HG02571 (cell line): Measurements from ENCODE around the gene HPSE2.
"Not testable (repeated sequence)": the region's sequence is repeated elsewhere in the genome, so short reads cannot be mapped to it uniquely, and the experiment has no call there.

Experiments
- ATAC-seq: cut with Tn5 transposase; IDR thresholded peaks from one replicate; pipeline ENCODE4 v1.9.1; 2021; ENCODE audit warnings: mild to moderate bottlenecking, moderate library complexity; ENCODE audit not compliant: unreplicated experiment

The HPSE2 gene

DNA sequence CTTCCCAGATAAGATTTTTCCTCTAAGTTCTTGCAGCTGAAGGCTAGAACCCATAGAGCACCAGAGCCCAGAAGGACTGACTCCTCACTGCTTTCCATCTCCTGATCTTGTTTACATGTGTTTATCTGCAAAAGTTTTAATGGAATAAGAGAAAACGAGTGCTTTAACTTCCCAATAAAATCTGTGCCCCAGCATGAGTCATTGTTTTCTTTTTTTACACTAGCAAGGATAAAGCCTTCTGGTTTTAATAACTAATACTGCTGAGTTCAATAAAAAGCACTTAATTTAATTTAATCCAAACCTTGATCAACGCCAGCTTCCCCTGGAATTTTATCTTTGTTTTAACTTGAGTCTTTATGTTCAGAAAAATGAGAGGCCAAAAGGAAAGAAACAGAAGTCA, 227.6 kb downstream of the HPSE2 start:
- ATAC-seq, result no peak

DNA sequence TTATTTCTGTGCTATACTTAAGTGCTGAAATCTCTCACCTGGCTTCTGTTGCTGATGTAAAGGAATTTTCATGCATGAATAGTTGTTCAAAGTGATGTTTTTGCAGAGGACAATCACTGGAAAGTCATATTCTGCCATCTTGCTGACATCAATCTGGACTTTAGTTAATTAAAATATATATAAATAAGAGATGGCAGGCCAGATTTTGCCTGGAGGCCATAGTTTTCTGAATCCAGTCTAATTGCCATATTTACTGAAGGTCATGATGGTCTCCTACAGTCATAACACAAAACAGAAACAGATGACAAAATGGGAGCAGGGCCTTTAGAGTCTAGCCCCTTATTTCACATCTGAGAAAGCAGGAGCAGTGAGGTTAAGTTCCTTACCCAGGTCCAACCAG, 228.2 kb downstream of the HPSE2 start:
- no peak for ATAC-seq

DNA sequence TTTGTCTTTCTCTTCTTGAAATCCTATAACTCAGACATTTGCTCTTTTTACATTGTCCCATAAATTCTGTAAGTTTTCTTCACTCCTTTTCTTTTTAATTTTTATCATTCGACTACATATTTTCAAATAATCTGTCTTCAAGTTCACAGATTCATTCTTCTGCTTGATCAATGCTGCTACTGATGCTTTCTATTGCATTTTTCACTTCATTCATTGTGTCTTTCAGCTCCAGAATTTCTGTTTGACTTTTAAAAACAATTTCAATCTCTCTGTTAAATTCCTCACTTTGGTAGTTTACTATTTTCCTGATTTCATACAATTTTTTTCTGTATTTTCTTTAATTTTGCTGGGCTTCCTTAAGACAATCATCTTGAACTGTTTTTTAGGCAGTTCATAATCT, 230.4 kb downstream of the HPSE2 start:
- no peak for ATAC-seq

DNA sequence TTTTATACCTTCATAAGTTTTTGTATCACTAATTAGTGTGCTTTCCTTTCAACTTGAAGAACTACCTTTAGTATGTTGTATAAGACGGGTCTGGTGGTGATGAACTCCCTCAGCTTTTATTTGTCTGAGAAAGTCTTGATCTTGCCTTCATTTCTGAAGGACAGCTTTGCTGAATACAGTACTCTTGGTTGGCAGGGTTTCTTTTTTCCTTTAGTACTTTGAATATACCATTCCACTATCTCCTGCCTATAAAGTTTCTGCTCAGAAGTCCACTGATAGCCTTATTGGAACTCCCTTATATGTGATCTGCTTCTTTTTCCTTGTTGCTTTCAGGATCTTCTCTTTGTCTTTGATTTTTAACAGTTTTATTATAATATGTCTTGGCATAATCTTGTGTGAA, 230.9 kb downstream of the HPSE2 start:
- ATAC-seq, result no peak

DNA sequence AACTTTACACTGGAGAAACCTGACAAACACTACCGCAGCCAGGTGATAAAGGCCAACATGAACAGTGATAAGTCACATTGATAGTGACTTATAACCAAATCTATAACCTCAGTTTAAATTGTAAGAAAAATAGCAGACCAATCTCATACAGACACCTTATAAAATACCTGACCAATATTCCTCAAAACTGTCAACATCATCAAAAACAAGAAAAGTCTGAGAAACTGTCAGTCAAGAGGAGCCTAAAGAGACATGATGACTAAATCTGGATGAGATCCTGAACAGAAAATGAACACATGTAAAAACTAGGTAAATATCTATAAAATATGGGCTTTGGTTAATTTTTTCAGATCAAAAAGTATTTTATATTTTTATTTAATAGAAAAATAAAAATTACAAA, 233.3 kb downstream of the HPSE2 start:
- no peak for ATAC-seq

DNA sequence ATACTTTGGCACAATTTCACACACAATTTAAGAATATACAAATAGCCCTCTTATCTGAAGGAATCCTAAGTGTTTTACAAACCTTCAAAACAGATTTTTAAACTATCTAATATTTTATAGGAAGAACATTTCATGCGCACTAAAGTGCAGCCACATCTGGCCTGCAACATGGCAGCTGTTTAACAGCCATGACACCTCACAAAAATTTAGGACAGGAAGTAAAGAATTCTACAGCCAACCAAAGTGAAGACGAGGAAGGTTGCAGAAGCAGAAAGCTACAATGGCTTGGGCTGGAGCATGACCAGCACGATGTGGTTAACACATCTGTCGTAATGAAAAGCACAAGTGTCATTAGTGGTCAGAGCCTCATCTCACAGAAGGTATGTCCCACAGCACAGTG, 238.1 kb downstream of the HPSE2 start:
- ATAC-seq, result no peak

DNA sequence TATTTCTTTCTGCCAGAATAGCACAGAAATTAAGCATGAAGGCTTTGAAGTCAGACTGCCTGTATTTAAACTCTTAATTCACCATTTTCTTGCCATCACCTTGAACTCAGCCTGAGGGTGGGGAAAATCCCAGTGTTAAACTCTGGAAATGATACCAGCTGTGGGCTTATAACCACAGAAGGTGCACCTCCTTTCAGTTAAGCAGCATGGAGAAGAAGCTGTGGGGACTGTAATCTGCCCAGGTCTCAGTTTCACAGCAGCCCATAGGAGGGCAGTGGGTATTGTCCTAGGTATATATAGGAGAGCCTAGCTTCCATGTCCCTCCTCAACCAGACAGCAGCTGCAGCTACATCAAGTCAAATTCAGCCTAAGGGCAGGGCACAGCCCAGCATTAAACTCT, 241.6 kb downstream of the HPSE2 start:
- no peak for ATAC-seq

DNA sequence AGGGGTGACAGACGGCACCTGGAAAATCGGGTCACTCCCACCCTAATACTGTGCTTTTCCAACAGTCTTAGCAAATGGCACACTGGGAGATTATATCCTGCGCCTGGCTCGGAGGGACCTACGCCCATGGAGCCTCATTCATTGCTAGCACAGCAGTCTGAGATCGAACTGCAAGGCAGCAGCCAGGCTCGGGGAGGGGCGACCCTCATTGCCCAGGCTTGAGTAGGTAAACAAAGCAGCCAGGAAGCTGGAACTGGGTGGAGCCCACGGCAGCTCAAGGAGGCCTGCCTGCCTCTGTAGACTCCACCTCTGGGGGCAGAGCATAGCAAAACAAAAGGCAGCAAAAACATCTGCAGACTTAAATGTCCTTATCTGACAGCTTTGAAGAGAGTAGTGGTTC, 251.9 kb downstream of the HPSE2 start:
- not testable (repeated sequence) for ATAC-seq

DNA sequence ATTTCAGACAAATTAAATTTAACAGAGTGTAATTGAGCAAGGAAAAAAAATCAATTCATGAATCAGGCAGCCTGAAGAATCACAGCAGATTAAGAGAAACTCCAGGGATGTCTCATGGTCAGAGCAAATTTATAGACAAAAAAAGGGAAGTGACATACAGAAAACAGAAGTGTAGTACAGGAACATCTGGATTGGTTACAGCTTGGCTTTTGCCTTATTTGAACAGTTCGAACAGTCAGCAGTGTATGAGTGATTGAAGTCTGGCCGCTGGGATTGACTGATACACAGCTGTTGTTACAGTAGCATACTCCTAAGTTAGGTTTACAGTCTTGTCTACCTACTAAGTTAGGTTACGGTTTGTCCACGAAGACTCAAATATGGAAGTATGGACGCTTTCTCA, 255.3 kb downstream of the HPSE2 start:
- ATAC-seq, result no peak

DNA sequence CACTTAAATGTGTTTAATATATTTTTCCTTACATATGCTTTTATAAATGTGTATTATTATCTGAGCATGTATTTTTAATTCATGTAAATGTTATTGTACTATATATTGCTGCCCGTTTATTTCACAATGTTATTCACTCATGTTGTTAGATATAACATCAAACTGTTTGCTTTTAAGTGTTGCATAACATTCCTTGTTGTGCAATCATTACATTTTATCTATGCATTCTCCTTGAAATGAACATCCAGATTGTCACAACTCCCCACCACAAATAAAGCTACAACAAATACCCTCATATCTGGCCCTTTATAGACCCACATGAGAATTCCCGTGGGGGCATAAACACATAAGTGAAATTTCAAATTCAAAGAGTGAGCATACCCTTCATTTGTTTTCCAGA, 264.2 kb downstream of the HPSE2 start:
- no peak for ATAC-seq

DNA sequence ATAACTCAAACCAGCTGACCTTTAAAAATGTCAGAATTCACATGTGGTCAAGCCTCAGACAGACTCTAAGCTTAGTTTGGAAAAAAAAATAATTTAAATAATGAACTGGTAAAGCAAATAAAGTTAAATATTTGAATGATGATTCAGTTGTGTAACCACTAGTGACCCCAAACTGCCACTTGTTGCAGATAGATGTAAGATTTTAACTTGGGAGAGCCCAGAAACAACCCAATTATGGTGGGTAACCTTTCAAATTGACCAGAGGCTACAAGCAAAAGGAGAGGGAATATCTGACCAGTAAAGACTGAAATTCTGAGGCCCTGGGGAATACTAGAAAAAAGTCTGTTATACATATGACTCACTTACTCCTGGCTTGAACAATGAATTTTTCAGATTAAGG, 268.1 kb downstream of the HPSE2 start:
- ATAC-seq, result no peak

DNA sequence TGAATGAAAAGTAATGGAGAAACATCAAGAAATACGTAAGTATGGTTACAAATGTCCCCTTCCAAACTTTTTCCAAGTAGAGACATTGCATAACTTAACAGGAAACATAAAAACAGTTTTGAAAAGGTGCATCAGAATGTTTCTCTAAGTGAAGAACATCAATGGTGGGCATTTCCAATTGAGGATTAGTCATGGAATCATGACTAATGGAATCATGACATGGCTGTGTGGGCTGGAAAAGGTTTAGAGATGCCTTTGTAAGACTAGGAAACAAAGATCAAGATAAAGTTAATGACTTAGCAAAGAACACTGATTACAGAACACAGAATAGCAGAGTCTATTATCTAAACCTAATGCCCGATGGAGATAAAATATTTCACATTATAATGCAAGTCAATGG, 272.0 kb downstream of the HPSE2 start:
- ATAC-seq, result no peak

DNA sequence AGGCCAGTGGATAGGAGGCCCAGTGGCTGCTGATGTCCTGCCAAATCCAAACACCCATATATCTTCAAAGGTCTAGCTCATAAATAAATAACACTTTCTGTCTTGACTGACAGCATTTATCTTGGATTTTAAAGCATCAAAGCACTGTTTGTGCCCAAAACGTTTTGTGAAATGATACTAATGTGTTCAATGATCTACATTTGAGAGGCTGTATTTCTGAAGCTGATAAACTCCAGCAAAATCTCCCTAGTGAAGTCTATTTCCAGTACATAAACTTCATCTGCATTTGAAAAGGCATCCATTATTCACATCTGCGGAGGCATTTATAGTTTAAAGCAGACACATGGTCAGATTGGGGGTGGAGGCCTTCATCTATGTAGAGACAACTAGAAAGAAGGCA, 276.3 kb downstream of the HPSE2 start:
- no peak for ATAC-seq

DNA sequence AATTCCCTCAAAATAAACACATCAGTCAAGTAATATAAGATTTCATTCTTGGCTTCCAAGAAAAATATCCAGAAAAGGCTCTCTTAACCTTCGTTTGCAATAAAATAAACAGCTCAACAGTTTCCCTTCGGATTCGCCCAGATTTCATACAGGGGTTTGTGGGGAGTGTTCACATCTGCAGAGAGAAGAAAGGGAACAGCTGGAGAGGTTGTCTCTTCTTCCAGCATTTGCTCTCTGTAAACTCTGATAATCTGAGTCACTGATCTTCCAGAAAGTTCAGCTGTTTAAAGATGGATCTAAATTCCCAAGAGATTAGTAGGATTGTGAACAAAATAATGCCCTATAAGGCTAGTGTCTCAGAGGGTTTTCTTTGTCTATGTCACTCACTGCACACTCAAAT, 277.9 kb downstream of the HPSE2 start:
- no peak for ATAC-seq

DNA sequence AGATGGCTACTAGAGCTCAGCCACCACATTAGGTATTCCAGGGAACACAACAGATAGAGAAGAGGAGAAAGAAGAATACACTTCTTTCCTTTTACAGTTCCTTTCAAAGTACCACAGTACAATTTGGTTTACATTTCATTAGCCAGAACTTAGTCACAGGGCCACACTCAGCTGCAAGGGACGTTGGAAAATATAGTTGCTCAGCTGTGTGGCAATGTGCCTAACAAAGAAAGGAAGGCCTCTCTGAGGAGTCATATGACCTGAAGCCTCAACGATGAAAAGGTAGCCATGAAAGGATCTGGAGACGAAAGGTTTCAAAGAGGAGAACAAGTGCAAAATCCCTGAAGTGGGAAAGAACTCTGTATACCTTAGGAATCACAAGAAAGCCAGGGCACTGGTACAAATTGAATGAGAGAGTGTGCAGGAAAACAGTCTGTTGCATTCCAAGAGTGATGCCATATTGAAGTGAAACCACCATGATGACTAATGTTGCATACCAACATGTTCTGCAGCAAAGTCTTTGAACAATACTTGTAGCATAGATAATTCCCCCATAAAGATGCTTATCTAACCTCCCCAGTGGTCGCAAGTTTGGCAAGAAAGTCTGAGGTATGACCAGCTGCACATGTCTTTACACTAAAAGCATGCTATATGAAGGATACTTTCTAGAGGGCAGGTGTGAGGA, 278.9 kb downstream of the HPSE2 start:
- no peak for ATAC-seq

DNA sequence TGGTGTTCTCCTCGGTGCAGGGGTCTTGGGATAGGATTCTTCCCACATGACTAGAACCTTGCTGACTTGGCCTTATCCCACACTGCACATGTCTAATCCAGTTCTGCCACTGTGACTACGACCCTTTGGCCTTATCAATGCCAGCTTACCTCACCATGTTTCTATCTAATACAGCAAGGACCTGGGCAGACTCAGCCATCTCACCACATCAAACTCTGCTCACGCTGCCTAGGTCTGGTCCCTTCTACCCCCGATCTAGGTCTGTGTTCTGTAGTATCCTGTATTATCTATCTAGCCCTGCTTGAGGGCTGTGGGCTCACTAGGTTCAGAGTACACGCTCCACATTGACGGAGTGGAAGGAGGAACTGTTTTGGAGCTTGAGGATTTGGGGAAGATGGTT, 282.4 kb downstream of the HPSE2 start:
- no peak for ATAC-seq

DNA sequence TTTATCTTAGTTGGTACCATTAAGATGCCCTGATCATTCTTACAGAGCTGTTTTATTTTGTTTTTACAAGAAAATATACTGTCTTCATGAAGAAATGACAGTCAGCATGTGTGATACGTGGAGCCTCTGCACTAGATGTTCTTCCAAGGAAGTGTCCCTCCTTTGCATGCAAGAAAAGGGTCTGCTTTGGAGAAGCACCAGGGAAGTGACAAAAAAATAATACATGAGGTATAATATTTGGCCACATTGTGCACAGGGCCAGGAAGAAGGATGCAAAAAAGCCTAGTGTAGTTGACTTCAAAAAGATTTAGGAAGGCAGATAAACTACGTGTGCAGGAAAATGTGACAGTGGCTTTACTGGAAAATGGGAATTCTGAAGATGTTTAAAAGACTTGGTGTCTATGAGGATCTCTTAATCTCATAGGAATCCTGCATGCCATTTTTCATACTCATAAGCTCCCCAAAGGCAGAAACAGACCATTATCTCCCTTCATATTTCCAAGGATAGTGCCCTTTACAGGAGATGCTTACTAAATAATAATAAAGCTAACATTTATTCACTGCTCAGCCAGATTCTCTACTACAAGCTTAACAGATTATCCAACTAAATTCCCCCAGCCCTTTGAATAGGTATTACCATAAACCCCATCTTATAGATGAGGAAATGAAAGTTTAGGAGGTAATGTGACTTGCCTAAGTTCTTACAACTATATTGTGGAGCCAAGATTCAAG, 284.2 kb downstream of the HPSE2 start:
- ATAC-seq, result no peak

DNA sequence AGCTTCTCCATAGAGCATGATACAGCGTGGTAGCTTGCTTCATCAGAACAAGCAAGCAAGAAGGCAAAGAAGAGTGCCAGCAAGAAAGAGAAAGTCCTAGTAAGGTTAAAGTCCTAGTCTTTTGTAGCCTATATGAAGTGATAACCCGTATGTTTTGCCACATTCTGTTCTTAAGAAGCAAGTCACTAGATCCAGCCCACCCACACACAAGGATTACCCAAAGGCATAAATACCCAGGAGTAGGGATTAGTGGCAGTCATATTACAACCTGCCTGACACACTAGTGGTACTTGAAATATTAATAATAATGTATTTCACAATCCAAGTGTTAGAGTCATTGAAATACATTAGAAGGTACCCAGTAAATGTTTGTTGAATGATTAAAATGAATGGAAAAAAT, 285.5 kb downstream of the HPSE2 start:
- no peak for ATAC-seq

DNA sequence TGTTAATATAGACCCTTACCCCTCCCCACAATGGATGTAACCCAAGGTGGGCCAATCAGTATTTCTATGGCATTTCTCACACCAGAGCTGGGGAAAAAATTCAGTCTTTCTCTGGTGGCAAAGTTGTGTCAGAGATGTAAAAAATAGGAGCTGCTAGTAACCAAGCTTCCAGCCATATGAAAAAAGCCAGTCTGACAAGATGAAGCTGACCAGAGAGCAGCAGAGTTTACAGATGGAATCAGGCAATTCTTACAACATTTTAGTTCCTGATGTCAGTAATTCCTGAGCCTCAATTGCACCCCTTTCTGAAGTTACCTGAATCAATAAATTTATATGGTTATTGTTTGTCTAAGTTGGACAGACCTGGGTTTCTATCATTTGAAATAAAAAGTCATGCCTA, 286.3 kb downstream of the HPSE2 start:
- ATAC-seq, result no peak

DNA sequence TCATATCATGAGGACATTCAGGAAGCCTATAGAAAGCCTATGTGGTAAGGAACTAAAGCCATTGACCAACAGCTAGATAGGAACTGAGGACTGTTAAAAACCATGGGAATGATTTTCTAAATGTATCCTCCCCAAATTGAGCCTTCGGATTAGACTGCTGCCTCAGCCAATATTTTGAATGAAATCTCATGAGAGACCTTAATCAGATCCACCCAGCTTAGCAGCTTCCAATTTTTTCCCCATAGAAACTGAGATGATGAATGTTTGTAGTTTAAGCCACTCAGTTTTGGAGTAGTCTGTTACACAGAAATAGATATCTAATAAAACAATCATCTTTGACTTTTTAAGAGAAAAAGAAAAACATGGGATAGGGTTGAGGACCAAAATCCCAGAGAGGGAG, 292.0 kb downstream of the HPSE2 start:
- no peak for ATAC-seq

DNA sequence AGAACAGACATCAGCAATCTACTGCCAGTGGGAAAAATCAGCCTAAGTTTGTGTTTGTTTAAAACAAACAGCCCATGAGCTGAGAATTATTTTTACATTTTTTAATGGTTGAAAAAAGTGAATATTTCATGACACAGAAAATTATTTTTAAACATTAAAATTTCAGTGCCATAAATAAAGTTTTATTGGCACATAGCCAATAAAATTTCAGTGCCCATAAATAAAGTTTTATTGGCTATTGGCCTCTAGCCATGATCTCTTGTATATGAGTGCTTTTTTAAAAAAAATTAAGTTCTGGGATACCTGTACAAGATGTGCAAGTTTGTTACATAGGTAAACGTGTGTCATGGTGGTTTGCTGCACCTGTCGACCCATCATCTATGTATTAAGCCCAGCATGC, 305.9 kb downstream of the HPSE2 start:
- no peak for ATAC-seq

DNA sequence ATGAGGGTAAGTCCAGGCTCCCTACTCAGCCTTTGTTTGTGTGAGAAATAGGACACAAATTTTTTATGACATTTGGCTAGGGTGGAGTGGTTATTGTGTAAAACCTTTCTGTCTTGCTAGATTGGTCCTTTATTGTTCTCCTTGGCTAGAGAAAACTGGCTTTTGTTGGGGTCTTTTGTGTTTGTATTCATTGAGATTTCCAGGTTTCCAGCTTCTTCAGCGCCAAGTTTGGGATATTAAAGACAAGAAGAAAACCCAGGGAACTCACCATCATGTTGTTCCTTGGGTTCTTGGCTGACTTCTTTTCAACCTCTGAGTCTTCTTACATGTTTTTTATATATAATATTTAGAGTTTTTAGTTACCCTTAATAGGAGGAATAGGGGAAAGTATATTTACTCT, 310.0 kb downstream of the HPSE2 start:
- no peak for ATAC-seq

DNA sequence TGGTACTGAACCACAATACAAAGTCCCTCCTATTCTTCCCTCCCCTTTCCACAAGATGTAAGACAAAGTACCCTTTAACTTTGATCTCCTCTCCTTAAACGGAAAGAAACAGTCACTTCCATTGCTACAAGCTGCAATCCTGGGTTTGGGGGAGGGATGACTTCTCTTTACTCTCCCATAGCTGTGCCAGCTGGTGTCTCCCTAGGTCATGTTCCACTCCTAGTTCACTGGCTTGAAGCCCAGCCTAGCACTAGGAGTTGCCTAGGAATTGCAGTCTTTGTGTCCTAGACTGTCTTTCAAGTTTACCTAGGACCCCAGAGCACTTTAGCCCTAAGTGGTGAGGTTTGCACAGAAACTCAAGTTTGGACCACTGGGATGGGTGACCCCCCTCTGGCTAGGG, 311.1 kb downstream of the HPSE2 start:
- ATAC-seq, result no peak
